ENCODE data around the gene HSP90B1.
A peak's percentile ranks its signal among the peaks of the same experiment; 100 is the strongest.

Gene HSP90B1

DNA sequence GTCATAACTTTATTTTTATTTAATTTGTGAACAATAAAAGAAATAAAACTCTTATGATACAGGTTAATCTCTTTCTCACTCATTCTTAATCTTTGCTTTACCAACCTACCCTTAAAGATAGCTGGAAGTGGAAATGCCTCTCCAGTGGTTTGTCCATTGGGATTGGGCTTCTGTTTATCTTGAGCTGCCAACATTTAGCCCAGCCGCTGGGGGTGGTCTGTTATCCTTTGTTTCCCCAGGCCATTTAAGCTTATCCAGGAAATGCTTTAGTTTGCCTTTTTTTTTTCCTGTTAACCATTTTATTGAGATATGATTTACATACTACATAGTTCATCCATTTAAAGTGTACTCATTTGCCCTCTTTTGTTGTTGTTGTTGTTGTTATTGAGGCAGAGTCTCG, 43.7 kb downstream of the HSP90B1 start:
- no peak overlapping the region for H3K9ac ChIP-seq (ENCODE audit: low read length)
- no peak overlapping the region for H3K18ac ChIP-seq (ENCODE audit: low read length)
- no CpG with 5 or more reads among the region's 2 CpGs for WGBS (ENCODE audit: extremely low coverage, insufficient coverage, insufficient read length)

DNA sequence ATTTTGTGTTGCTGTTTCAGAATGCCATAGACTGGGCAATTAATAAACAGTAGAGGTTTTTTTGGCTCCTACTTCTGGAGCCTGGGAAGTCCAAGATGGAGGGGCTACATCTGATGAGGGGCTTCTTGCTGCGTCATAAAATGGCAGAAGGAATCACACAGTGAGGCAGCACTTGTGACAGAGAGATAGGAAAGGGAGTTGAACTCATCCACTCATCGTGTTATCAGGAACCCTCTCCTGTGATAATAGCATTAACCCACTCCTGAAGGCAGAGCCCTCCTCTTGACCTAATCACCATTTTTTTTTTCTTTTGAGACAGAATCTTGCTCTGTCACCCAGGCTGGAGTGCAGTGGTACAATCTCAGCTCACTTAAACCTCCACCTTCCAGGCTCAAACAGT, 45.2 kb downstream of the HSP90B1 start:
- no peaks in the 10 kb centered on the region for H3K9me3 ChIP-seq (ENCODE audit: insufficient read depth, low read depth, low read length)
- no peak overlapping the region for H3K23ac ChIP-seq (ENCODE audit: low read length)
- H3K79me2 ChIP-seq (ENCODE audit: control insufficient read depth, insufficient read depth, low read length, poor library complexity) = no peaks in the 10 kb centered on the region
- no peak overlapping the region for H3K4me2 ChIP-seq (ENCODE audit: low read length)
- no peak overlapping the region for H2BK120ac ChIP-seq (ENCODE audit: insufficient read depth, low read length, poor library complexity)
- H4K12ac ChIP-seq (ENCODE audit: low read depth, low read length) = no peak overlapping the region
- H3K14ac ChIP-seq (ENCODE audit: low read length) = no peak overlapping the region
- H2AFZ ChIP-seq (ENCODE audit: insufficient read depth, low read length, poor library complexity) = no peak overlapping the region
- H3K4ac ChIP-seq (ENCODE audit: low read depth, low read length) = no peak overlapping the region
- no peak overlapping the region for H2BK5ac ChIP-seq (ENCODE audit: low read depth, low read length, poor library complexity)
- H3K27ac ChIP-seq (ENCODE audit: low read depth, low read length) = no peak overlapping the region
- peaks cover 3 to 6% of the 10 kb centered on the region in 2 experiments for H3K4me1 ChIP-seq (ENCODE audit: control insufficient read depth in 1 of 2, insufficient read depth in 2 of 2, low read length in 2 of 2)
- no peaks in the 10 kb centered on the region for H3K27me3 ChIP-seq (ENCODE audit: insufficient read depth, low read length)
- no CpG with 5 or more reads among the region's 2 CpGs for WGBS (ENCODE audit: extremely low coverage, insufficient coverage, insufficient read length)
- no peak overlapping the region for H4K8ac ChIP-seq (ENCODE audit: low read depth, low read length)
- no peaks in the 10 kb centered on the region for H3K79me1 ChIP-seq (ENCODE audit: low read length)
- H3K36me3 ChIP-seq (ENCODE audit: control insufficient read depth in 1 of 2, insufficient read depth in 2 of 2, low read length in 2 of 2) = peaks cover 11 to 24% of the 10 kb centered on the region in 2 experiments
- H2AK5ac ChIP-seq (ENCODE audit: low read length) = no peak overlapping the region
- H4K91ac ChIP-seq (ENCODE audit: low read depth, low read length) = no peak overlapping the region
- H2BK12ac ChIP-seq (ENCODE audit: low read length) = no peak overlapping the region
- DNase-seq = no peak
- no peak overlapping the region for H3K18ac ChIP-seq (ENCODE audit: low read length)
- no peak overlapping the region for H3K4me3 ChIP-seq (ENCODE audit: low read depth, low read length)
- H3K9ac ChIP-seq (ENCODE audit: low read length) = no peak overlapping the region

More for the DNA sequence above, 43.7 kb downstream of the HSP90B1 start:
- H2AFZ ChIP-seq (ENCODE audit: insufficient read depth, low read length, poor library complexity) = no peak overlapping the region
- H2AK5ac ChIP-seq (ENCODE audit: low read length) = no peak overlapping the region
- no peak overlapping the region for H3K4me2 ChIP-seq (ENCODE audit: low read length)
- no peak overlapping the region for H4K91ac ChIP-seq (ENCODE audit: low read depth, low read length)
- no peaks in the 10 kb centered on the region for H3K79me1 ChIP-seq (ENCODE audit: low read length)
- no peak overlapping the region for H2BK12ac ChIP-seq (ENCODE audit: low read length)
- no peak overlapping the region for H3K14ac ChIP-seq (ENCODE audit: low read length)
- peaks cover 4% of the 10 kb centered on the region for H3K79me2 ChIP-seq (ENCODE audit: control insufficient read depth, insufficient read depth, low read length, poor library complexity)
- H3K4me1 ChIP-seq (ENCODE audit: control insufficient read depth in 1 of 2, insufficient read depth in 2 of 2, low read length in 2 of 2) = peaks cover 3 to 6% of the 10 kb centered on the region in 2 experiments
- H3K4ac ChIP-seq (ENCODE audit: low read depth, low read length) = peak overlapping the region; percentile 47
- no peak overlapping the region for H2BK5ac ChIP-seq (ENCODE audit: low read depth, low read length, poor library complexity)
- H4K12ac ChIP-seq (ENCODE audit: low read depth, low read length) = no peak overlapping the region
- H3K27ac ChIP-seq (ENCODE audit: low read depth, low read length) = no peak overlapping the region
- no peaks in the 10 kb centered on the region for H3K9me3 ChIP-seq (ENCODE audit: insufficient read depth, low read depth, low read length)
- no peak for DNase-seq
- no peaks in the 10 kb centered on the region for H3K27me3 ChIP-seq (ENCODE audit: insufficient read depth, low read length)
- H3K4me3 ChIP-seq (ENCODE audit: low read depth, low read length) = peak overlapping the region; percentile 15
- no peak overlapping the region for H4K8ac ChIP-seq (ENCODE audit: low read depth, low read length)
- H3K36me3 ChIP-seq (ENCODE audit: control insufficient read depth in 1 of 2, insufficient read depth in 2 of 2, low read length in 2 of 2) = peaks cover 10 to 22% of the 10 kb centered on the region in 2 experiments
- H3K23ac ChIP-seq (ENCODE audit: low read length) = no peak overlapping the region
- H2BK120ac ChIP-seq (ENCODE audit: insufficient read depth, low read length, poor library complexity) = no peak overlapping the region

DNA sequence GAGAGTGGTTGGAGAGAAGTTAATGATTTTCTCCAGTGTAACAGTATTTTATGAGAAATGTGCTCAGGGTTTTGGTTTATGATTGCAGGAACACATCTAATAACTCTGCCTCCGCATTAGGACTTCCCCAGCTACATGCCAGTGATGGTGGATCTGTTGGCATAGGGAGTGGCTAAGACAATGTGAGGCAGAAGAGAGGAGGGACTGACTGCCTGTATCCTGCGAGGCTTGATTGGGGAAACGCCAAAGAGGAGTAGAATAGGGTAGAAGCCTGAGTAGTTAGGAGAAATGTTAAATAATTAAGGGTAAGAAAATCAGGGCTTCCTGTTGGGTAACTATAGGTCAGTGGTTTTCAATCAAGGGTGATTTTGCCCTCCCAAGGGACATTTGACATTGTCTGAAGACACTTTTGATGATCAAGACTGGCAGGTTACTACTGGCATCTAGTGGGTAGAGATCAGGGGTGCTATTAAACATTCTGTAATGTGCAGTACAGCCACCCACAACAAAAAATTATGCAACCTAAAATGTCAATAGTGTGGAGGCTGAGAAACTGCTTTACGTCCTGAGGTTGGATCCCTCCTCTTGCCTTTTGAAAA, 48.3 kb downstream of the HSP90B1 start:
- Histone ChIP-seq H3K9me3 (ENCODE audit: insufficient read depth, low read depth, low read length) (no peaks in the 10 kb centered on the region), H3K4me1 (ENCODE audit: control insufficient read depth in 1 of 2, insufficient read depth in 2 of 2, low read length in 2 of 2) (peaks cover 3% of the 10 kb centered on the region in 2 experiments), H2BK120ac (ENCODE audit: insufficient read depth, low read length, poor library complexity) (no peak overlapping the region), H3K79me2 (ENCODE audit: control insufficient read depth, insufficient read depth, low read length, poor library complexity) (no peaks in the 10 kb centered on the region), H3K4me2 (ENCODE audit: low read length) (no peak overlapping the region), H4K91ac (ENCODE audit: low read depth, low read length) (no peak overlapping the region), H2AFZ (ENCODE audit: insufficient read depth, low read length, poor library complexity) (no peak overlapping the region), H3K9ac (ENCODE audit: low read length) (no peak overlapping the region), H2BK5ac (ENCODE audit: low read depth, low read length, poor library complexity) (no peak overlapping the region), H4K8ac (ENCODE audit: low read depth, low read length) (no peak overlapping the region), H3K4ac (ENCODE audit: low read depth, low read length) (no peak overlapping the region), H3K36me3 (ENCODE audit: control insufficient read depth in 1 of 2, insufficient read depth in 2 of 2, low read length in 2 of 2) (peaks cover 21 to 33% of the 10 kb centered on the region in 2 experiments), H4K12ac (ENCODE audit: low read depth, low read length) (no peak overlapping the region), H3K27me3 (ENCODE audit: insufficient read depth, low read length) (no peaks in the 10 kb centered on the region), H2BK12ac (ENCODE audit: low read length) (no peak overlapping the region), H2AK5ac (ENCODE audit: low read length) (no peak overlapping the region), H3K27ac (ENCODE audit: low read depth, low read length) (no peak overlapping the region), H3K23ac (ENCODE audit: low read length) (no peak overlapping the region), H3K79me1 (ENCODE audit: low read length) (no peaks in the 10 kb centered on the region), H3K14ac (ENCODE audit: low read length) (no peak overlapping the region), H3K4me3 (ENCODE audit: low read depth, low read length) (no peak overlapping the region), H3K18ac (ENCODE audit: low read length) (no peak overlapping the region)
- DNase-seq = no peak
- WGBS (ENCODE audit: extremely low coverage, insufficient coverage, insufficient read length) = no CpG with 5 or more reads among the region's 4 CpGs

DNA sequence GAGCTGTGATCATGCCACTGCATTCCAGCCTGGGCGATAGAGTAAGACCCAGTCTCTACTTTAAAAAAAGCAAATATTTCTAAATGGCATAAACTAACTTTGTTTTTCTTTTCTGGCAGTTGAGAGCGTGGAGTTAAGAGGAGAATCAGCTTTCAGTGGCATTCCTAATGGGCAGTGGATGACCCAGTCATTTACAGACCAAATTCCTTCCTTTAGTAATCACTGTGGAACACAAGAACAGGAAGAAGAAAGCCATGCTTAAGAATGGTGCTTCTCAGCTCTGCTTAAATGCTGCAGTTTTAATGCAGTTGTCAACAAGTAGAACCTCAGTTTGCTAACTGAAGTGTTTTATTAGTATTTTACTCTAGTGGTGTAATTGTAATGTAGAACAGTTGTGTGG, 56.6 kb downstream of the HSP90B1 start:
- no peak overlapping the region for H2BK5ac ChIP-seq (ENCODE audit: low read depth, low read length, poor library complexity)
- H3K14ac ChIP-seq (ENCODE audit: low read length) = no peak overlapping the region
- no CpG with 5 or more reads among the region's 2 CpGs for WGBS (ENCODE audit: extremely low coverage, insufficient coverage, insufficient read length)
- no peak overlapping the region for H4K91ac ChIP-seq (ENCODE audit: low read depth, low read length)
- no peak overlapping the region for H3K4me3 ChIP-seq (ENCODE audit: low read depth, low read length)
- no peaks in the 10 kb centered on the region for H3K27me3 ChIP-seq (ENCODE audit: insufficient read depth, low read length)
- H3K4me1 ChIP-seq (ENCODE audit: control insufficient read depth in 1 of 2, insufficient read depth in 2 of 2, low read length in 2 of 2) = peaks cover 0 to 2% of the 10 kb centered on the region in 2 experiments
- H4K12ac ChIP-seq (ENCODE audit: low read depth, low read length) = no peak overlapping the region
- H3K27ac ChIP-seq (ENCODE audit: low read depth, low read length) = no peak overlapping the region
- H3K9me3 ChIP-seq (ENCODE audit: insufficient read depth, low read depth, low read length) = no peaks in the 10 kb centered on the region
- H3K18ac ChIP-seq (ENCODE audit: low read length) = no peak overlapping the region
- no peak overlapping the region for H3K23ac ChIP-seq (ENCODE audit: low read length)
- no peaks in the 10 kb centered on the region for H3K79me1 ChIP-seq (ENCODE audit: low read length)
- H3K79me2 ChIP-seq (ENCODE audit: control insufficient read depth, insufficient read depth, low read length, poor library complexity) = no peaks in the 10 kb centered on the region
- no peak overlapping the region for H2AFZ ChIP-seq (ENCODE audit: insufficient read depth, low read length, poor library complexity)
- H3K4me2 ChIP-seq (ENCODE audit: low read length) = no peak overlapping the region
- H2BK12ac ChIP-seq (ENCODE audit: low read length) = no peak overlapping the region
- no peak overlapping the region for H4K8ac ChIP-seq (ENCODE audit: low read depth, low read length)
- peaks cover 18 to 21% of the 10 kb centered on the region in 2 experiments for H3K36me3 ChIP-seq (ENCODE audit: control insufficient read depth in 1 of 2, insufficient read depth in 2 of 2, low read length in 2 of 2)
- no peak overlapping the region for H3K9ac ChIP-seq (ENCODE audit: low read length)
- no peak for DNase-seq
- H2AK5ac ChIP-seq (ENCODE audit: low read length) = no peak overlapping the region
- H3K4ac ChIP-seq (ENCODE audit: low read depth, low read length) = no peak overlapping the region
- no peak overlapping the region for H2BK120ac ChIP-seq (ENCODE audit: insufficient read depth, low read length, poor library complexity)

Data from trophoblast cell (in vitro differentiated cells and primary cell).